Osteocyte (in vitro differentiated cells): ENCODE results near the gene IGLL1. TPM values are rescaled to one million over a fixed set of nuclear protein-coding genes. Genes with fewer than 3 reads are reported as not detected.
"Not testable (repeated sequence)": the region's sequence is repeated elsewhere in the genome, so short reads cannot be mapped to it uniquely, and the experiment has no call there.

Experiments
- DNase-seq: peaks from one replicate; pipeline ENCODE4 v3.0.0; 2021; ENCODE audit warnings: mixed read lengths; ENCODE audit not compliant: unreplicated experiment; ENCODE audit errors: extremely low spot score
- H3K27ac Mint-ChIP-seq: one replicate; pipeline ENCODE4 v1.8.0; 2021; ENCODE audit warnings: mild to moderate bottlenecking, mixed read lengths; ENCODE audit not compliant: unreplicated experiment
- H3K27me3 Mint-ChIP-seq: one replicate; pipeline ENCODE4 v1.8.0; 2021; ENCODE audit warnings: mixed read lengths; ENCODE audit not compliant: unreplicated experiment
- H3K36me3 Mint-ChIP-seq: one replicate; pipeline ENCODE4 v1.8.0; 2021; ENCODE audit warnings: mixed read lengths; ENCODE audit not compliant: unreplicated experiment
- H3K4me1 Mint-ChIP-seq: one replicate; pipeline ENCODE4 v1.8.0; 2021; ENCODE audit warnings: mixed read lengths; ENCODE audit not compliant: unreplicated experiment
- H3K4me3 Mint-ChIP-seq: one replicate; pipeline ENCODE4 v1.8.0; 2021; ENCODE audit warnings: mild to moderate bottlenecking, moderate library complexity, mixed read lengths; ENCODE audit not compliant: unreplicated experiment
- H3K9me3 Mint-ChIP-seq: one replicate; pipeline ENCODE4 v1.8.0; 2021; ENCODE audit warnings: mixed read lengths; ENCODE audit not compliant: unreplicated experiment
- CTCF ChIP-seq: fragments of 200-600 bp; sonication (generic); IDR thresholded peaks from 2 replicates; pipeline ENCODE4 v1.5.0; 2021; ENCODE audit warnings: antibody characterized with exemption, mild to moderate bottlenecking, moderate library complexity
- total RNA-seq: library from RNA; stranded (reverse); gene quantifications from 2 replicates; pipeline ENCODE4 v1.2.1, GENCODE V29; 2021

Gene IGLL1
- total RNA-seq, 1 donor from 2014 or later: not detected

- H3K36me3 Mint-ChIP-seq: no peaks in the 10 kb centered on the region
- no peak for TF ChIP-seq CTCF
- H3K4me3 Mint-ChIP-seq: no peak overlapping the region
- peaks cover 26% of the 10 kb centered on the region for H3K27me3 Mint-ChIP-seq
- no peaks in the 10 kb centered on the region for H3K4me1 Mint-ChIP-seq
- peaks cover 4% of the 10 kb centered on the region for H3K9me3 Mint-ChIP-seq
- no peak for DNase-seq
- H3K27ac Mint-ChIP-seq: no peak overlapping the region
Observed at GRCh38 chr22:23574877-23575276, 5.2 kb downstream of the IGLL1 start.

- DNase-seq: no peak
- no peak overlapping the region for H3K27ac Mint-ChIP-seq
- no peak for TF ChIP-seq CTCF
- H3K4me3 Mint-ChIP-seq: no peak overlapping the region
- H3K9me3 Mint-ChIP-seq: peaks cover 4% of the 10 kb centered on the region
- no peaks in the 10 kb centered on the region for H3K4me1 Mint-ChIP-seq
- no peaks in the 10 kb centered on the region for H3K36me3 Mint-ChIP-seq
- H3K27me3 Mint-ChIP-seq: peaks cover 26% of the 10 kb centered on the region
Observed at GRCh38 chr22:23574371-23574811, 5.7 kb downstream of the IGLL1 start.

GRCh38 chr22:23573701-23574235, 6.3 kb downstream of the IGLL1 start:
- H3K36me3 Mint-ChIP-seq, H3K4me1 Mint-ChIP-seq, H3K27ac Mint-ChIP-seq, DNase-seq, H3K4me3 Mint-ChIP-seq, H3K9me3 Mint-ChIP-seq: not testable (repeated sequence)
- peaks cover 26% of the 10 kb centered on the region for H3K27me3 Mint-ChIP-seq

GRCh38 chr22:23573106-23573505, 7.0 kb downstream of the IGLL1 start:
- not testable (repeated sequence) for H3K36me3 Mint-ChIP-seq, H3K4me1 Mint-ChIP-seq, H3K9me3 Mint-ChIP-seq, DNase-seq, H3K4me3 Mint-ChIP-seq, H3K27ac Mint-ChIP-seq
- peaks cover 26% of the 10 kb centered on the region for H3K27me3 Mint-ChIP-seq

- peaks cover 4% of the 10 kb centered on the region for H3K9me3 Mint-ChIP-seq
- no peak for TF ChIP-seq CTCF
- no peaks in the 10 kb centered on the region for H3K36me3 Mint-ChIP-seq
- no peak overlapping the region for H3K27ac Mint-ChIP-seq
- no peak for DNase-seq
- peaks cover 8% of the 10 kb centered on the region for H3K4me1 Mint-ChIP-seq
- H3K4me3 Mint-ChIP-seq: no peak overlapping the region
- peaks cover 23% of the 10 kb centered on the region for H3K27me3 Mint-ChIP-seq
Observed at GRCh38 chr22:23571486-23571885, 8.6 kb downstream of the IGLL1 start.

- DNase-seq: no peak
- Mint-ChIP-seq H3K9me3 (peaks cover 4% of the 10 kb centered on the region), H3K4me1 (peaks cover 10% of the 10 kb centered on the region)
Observed at GRCh38 chr22:23570681-23571080, 9.4 kb downstream of the IGLL1 start.

More at GRCh38 chr22:23570681-23571080, 9.4 kb downstream of the IGLL1 start:
- H3K4me3 Mint-ChIP-seq: no peak overlapping the region
- no peak for TF ChIP-seq CTCF
- no peaks in the 10 kb centered on the region for H3K36me3 Mint-ChIP-seq
- H3K27me3 Mint-ChIP-seq: peaks cover 18% of the 10 kb centered on the region
- H3K27ac Mint-ChIP-seq: no peak overlapping the region
